BLaER1 treated with 17β-estradiol and CSF1 and Interleukin-3, amounts not matched to agents 10 nM and 100 nM (cell line): ENCODE data around the gene COMMD7.
"Not testable (repeated sequence)": the region's sequence is repeated elsewhere in the genome, so short reads cannot be mapped to it uniquely, and the experiment has no call there.

ENCODE experiments used
- H3K27ac ChIP-seq, 11 experiments: shearing (Covaris generic); formaldehyde crosslinking; 2 replicates each; pipeline ENCODE4 v1.8.1; 2022
- H3K27me3 ChIP-seq, 11 experiments: shearing (Covaris generic); formaldehyde crosslinking; 2 replicates each; pipeline ENCODE4 v1.8.1; 2022
- H3K36me3 ChIP-seq, 11 experiments: shearing (Covaris generic); formaldehyde crosslinking; 2 replicates each; pipeline ENCODE4 v1.8.1; 2022
- H3K4me1 ChIP-seq, 10 experiments: shearing (Covaris generic); formaldehyde crosslinking; 2 replicates each; pipeline ENCODE4 v1.8.1; 2022
- H3K4me2 ChIP-seq, 11 experiments: shearing (Covaris generic); formaldehyde crosslinking; 2 replicates each; pipeline ENCODE4 v1.8.1; 2022
- H3K4me3 ChIP-seq, 10 experiments: shearing (Covaris generic); formaldehyde crosslinking; 2 replicates each; pipeline ENCODE4 v1.8.1; 2022
- H3K9ac ChIP-seq, 11 experiments: shearing (Covaris generic); formaldehyde crosslinking; 2 replicates each; pipeline ENCODE4 v1.8.1; 2022
- H3K9me3 ChIP-seq, 11 experiments: shearing (Covaris generic); formaldehyde crosslinking; replicated peaks in 1 of 11; 2 replicates each; pipeline ENCODE4 v1.8.1; 2022
- H4K20me1 ChIP-seq, 11 experiments: shearing (Covaris generic); formaldehyde crosslinking; 2 replicates each; pipeline ENCODE4 v1.8.1; 2022
- Cebpa-rat ChIP-seq, 11 experiments: shearing (Covaris generic); IDR thresholded peaks; 2 replicates each; pipeline ENCODE4 v1.8.1; 2022

Gene COMMD7

DNA sequence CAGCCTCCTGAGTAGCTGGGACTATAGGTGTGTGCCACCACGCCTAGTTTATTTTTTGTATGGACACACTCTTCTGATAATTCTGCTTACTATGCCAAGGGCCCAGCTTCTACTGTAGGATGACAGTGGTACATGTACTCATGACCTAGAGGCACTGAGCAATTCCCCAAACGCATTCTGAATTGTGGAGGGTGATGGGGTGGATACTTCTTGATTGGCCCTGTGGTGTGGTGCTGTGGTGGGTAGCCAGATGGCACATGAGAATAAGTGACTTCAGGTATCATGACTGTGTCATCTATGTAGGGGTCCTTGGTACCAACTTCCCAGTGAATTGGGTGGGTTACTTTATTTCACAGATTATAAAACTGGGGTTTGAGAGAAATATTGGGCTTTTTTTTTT, 30.0 kb upstream of the COMMD7 start:
- H3K4me1 ChIP-seq: peaks cover 22 to 55% (median 37%) of the 10 kb centered on the region in 10 experiments
- no peak overlapping the region for H3K4me3 ChIP-seq
- no peaks in the 10 kb centered on the region for H3K36me3 ChIP-seq
- no peak overlapping the region for H3K4me2 ChIP-seq
- H3K9me3 ChIP-seq: no peaks in the 10 kb centered on the region
- TF ChIP-seq Cebpa-rat (IDR thresholded peaks at IDR 0.05): no peak
- no peaks in the 10 kb centered on the region for H3K27me3 ChIP-seq
- H3K27ac ChIP-seq: no peak overlapping the region
- no peak overlapping the region for H3K9ac ChIP-seq
- peaks cover 0 to 10% (median 0%) of the 10 kb centered on the region in 11 experiments; a peak in 3 of 22 replicates for H4K20me1 ChIP-seq

DNA sequence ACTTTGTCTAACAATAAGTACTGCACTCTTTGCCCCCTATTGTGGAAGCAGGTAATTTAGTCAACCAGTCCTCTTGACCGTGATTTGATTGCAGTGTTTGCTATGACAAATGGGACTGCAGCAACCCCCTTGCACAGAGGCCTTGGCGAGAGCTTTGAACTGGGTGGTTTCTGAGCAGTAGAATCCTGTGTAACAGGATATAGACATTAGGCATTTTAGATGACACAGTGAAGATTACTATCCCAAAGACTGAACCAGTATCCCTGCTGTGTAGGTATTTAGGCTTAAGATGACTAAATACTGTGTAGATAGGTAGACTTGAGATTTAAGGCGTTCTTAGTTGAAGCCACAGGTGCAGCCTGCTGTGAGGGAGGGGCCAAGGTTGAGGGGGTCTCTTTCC, 28.8 kb upstream of the COMMD7 start:
- H3K9me3 ChIP-seq: no peaks in the 10 kb centered on the region
- H3K4me3 ChIP-seq: no peak overlapping the region
- H3K9ac ChIP-seq: no peak overlapping the region
- no peaks in the 10 kb centered on the region for H3K27me3 ChIP-seq
- no peak for TF ChIP-seq Cebpa-rat (IDR thresholded peaks at IDR 0.05)
- H3K4me1 ChIP-seq: peaks cover 16 to 44% (median 29%) of the 10 kb centered on the region in 10 experiments
- H4K20me1 ChIP-seq: peaks cover 0 to 4% (median 0%) of the 10 kb centered on the region in 11 experiments; a peak in 3 of 22 replicates
- H3K27ac ChIP-seq: no peak overlapping the region
- no peaks in the 10 kb centered on the region for H3K36me3 ChIP-seq
- peak overlapping the region in 4 of 11 experiments; percentile 46 to 60 (median 56); a peak in 5 of 22 replicates for H3K4me2 ChIP-seq

DNA sequence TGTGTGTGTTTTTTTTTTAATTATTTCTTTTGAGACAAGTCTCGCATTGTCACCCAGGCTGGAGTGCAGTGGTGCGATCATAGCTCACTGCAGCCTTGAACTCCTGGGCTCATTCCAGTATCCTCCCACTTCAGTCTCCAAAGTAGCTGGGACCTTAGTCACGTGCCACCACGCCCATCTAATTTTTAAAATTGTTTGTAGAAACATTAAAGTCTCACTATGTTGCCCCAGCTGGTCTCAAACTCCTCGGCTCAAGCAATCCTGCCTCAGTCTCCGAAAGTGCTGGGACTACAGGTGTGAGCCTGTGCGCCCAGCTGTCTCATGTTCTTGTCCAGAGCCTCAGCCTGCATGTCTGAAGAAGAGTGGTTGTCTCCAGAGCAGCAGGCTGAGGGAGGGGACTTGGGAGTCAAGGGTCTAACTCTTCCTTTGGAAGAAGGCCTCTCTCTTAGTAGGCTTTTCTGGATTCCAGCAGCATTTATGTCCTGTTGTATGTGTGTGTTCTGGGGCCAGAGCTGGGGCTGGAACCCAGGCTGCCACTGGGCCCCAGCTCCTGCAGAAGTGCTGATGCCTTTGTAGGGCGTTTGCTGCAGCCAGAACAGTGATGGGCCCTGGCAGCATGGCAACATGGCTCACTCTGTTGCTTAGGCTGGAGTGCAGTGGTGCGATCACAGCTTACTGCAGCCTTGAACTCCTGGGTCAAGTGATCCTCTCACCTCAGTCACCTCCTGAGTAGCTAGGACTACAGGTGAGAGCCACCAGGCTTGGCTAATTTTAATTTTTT, 24.3 kb upstream of the COMMD7 start:
- peaks cover 29 to 51% (median 42%) of the 10 kb centered on the region in 10 experiments for H3K4me1 ChIP-seq
- TF ChIP-seq Cebpa-rat (IDR thresholded peaks at IDR 0.05): no peak
- H4K20me1 ChIP-seq: peaks cover 0 to 18% (median 11%) of the 10 kb centered on the region in 11 experiments; a peak in 9 of 22 replicates
- H3K4me2 ChIP-seq: no peak overlapping the region
- H3K4me3 ChIP-seq: no peak overlapping the region
- H3K27me3 ChIP-seq: peaks cover 24 to 29% (median 28%) of the 10 kb centered on the region in 11 experiments
- no peak overlapping the region for H3K9ac ChIP-seq
- no peak overlapping the region for H3K27ac ChIP-seq
- no peaks in the 10 kb centered on the region for H3K9me3 ChIP-seq
- H3K36me3 ChIP-seq: no peaks in the 10 kb centered on the region

DNA sequence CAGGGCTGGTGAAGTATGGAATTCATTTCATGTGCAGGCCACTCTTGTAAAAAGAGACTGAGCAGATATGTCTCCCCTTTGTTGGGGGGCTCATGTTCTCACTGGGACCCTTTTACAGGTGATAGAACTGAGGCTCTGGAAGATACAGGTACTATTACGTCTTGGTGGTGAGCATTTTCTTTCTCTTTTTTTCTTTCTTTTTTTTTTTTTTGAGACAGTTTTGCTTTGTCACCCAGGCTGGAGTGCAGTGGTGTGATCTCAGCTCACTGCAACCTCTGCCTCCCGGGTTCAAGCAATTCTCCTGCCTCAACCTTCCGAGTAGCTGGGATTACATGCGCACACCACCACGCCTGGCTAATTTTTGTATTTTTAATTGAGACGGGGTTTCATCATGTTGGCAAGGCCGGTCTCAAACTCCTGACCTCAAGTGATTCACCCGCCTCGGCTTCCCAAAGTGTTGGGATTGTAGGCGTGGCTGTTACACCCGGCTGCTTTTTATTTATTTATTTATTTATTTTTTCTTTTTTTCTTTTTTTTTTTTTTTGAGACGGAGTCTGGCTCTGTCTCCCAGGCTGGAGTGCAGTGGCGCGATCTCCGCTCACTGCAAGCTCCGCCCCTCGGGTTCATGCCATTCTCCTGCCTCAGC, 22.1 kb upstream of the COMMD7 start:
- Histone ChIP-seq H3K4me2 (peak overlapping the region in 9 of 11 experiments; percentile 0 to 100 (median 99); a peak in 12 of 22 replicates), H3K4me1 (peaks cover 18 to 42% (median 34%) of the 10 kb centered on the region in 10 experiments)
- not testable (repeated sequence) for H3K27ac ChIP-seq

DNA sequence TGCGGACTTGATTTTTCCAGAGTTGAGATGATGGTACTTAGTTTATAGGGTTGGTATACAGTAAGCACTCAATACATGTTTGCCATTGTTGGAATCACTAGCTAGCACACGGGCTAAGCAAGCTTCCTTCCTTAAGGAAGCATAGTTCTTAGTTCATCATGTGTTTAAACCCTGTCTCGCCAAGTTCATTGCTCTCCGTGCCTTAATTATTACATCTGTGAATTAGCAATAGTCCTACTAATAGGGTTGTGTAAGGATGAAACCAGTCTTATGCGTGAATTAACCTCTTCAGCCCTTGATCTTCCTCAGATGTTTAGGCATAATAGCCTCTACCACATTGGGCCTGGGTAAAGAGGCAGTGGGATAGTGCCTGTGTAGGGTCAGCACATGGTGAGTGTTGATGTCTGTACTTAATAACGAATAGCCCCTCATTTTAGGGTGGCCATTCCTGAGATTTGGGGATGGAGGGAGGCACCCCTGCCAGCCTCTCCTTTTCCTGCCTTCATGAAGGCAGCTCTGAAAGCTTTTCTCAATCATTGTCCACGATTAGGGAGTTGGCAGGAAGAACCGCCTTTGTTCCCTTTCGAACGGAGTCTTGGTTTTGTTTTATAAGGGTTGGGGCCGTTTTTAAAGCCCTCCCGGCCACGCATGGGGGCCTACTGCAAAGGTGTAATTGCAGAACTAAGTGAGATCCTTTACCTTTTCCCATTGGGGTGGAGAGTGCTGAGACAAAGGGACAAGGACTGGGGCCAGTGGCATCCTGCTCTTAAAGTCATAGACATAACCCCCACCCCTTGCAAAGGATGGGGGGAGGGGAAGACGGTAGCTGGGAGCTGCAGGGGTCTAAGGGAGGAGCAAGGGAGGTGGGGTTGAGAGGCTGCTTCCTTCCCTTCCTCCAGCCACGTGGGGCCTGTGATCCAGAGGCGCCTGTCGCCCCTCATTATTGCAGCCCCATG, 21.0 kb upstream of the COMMD7 start:
- no peak for TF ChIP-seq Cebpa-rat (IDR thresholded peaks at IDR 0.05)
- H3K4me3 ChIP-seq: peak overlapping the region in 8 of 10 experiments; percentile 77 to 93 (median 89); a peak in 14 of 20 replicates
- H3K27ac ChIP-seq: no peak overlapping the region
- no peaks in the 10 kb centered on the region for H3K9me3 ChIP-seq
- no peaks in the 10 kb centered on the region for H3K36me3 ChIP-seq
- H3K9ac ChIP-seq: peak overlapping the region in 5 of 11 experiments; percentile 4 to 85 (median 83); a peak in 4 of 22 replicates
- peaks cover 18 to 40% (median 34%) of the 10 kb centered on the region in 10 experiments for H3K4me1 ChIP-seq
- H4K20me1 ChIP-seq: peaks cover 0 to 18% (median 10%) of the 10 kb centered on the region in 11 experiments; a peak in 9 of 22 replicates
- H3K27me3 ChIP-seq: peaks cover 24 to 32% (median 31%) of the 10 kb centered on the region in 11 experiments
- peak overlapping the region; percentile 88 to 100 (median 99) for H3K4me2 ChIP-seq

More for the DNA sequence above, 22.1 kb upstream of the COMMD7 start:
- H3K4me3 ChIP-seq, H3K36me3 ChIP-seq, H3K9ac ChIP-seq, H3K9me3 ChIP-seq: not testable (repeated sequence)
- H3K27me3 ChIP-seq: peaks cover 24 to 32% (median 31%) of the 10 kb centered on the region in 11 experiments
- H4K20me1 ChIP-seq: peaks cover 0 to 18% (median 10%) of the 10 kb centered on the region in 11 experiments; a peak in 9 of 22 replicates

DNA sequence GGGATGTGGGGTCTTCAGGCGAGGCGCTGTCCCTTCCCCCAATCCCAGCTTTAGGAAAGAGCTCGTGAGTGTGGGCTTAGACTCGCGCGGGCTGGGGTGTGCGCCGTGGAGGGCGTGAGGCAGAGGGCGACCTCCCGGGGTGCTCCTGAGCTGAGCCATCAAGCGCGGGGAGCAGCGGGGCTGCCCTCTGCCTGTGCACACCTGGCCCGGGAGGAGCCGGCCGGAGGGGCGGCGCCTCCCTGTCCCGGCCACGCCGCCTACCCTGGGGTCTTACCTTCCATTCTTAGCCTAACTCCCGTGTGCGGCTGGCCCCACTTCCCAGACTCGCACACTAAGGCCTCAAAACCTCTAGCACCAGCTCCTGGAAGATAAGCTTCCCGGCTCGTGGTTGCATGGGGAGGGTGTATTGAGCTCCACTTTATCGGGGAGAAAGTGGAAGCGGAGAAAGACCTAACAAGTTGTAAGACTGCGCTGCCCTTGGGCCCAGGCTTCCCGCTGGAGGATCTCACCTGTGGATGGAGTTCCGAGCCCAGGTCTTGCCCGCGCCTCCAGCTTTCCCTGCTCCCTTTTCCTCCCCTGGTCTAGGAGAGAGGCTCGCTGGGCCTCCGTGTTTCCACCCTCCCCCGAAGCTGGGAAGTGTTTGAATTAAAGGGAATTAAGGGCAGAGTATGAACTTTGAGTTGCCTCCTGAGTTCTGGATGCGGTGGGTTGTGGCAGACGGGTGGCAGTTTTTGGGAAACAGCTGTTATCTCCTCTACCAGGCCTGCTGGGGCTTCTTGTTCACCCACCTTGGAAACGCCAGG, 20.1 kb upstream of the COMMD7 start:
- Histone ChIP-seq H4K20me1 (peaks cover 0 to 18% (median 10%) of the 10 kb centered on the region in 11 experiments; a peak in 9 of 22 replicates), H3K4me3 (peak overlapping the region; percentile 77 to 95 (median 89))

DNA sequence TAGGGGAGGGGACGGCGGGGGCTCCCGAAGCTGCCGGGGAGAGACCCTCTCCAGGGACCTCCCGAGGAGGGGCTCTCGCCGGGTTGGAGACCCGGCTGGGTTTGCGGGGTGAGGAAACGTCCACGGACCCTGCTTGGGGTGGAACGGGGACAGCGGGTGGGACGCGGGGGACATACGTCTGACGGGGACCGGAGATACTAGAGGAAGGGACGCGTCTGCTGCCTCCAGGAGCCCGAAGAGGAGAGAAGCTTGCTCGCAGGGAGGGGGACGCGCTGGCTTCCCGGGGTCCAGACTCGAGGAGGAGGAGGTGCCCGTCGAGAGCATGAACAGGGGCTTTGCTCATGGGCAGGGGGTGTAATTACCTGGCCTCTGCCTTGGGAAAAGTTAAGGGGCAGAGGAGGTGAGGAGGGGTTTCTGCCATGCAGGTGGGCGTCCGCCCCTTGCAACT, 19.5 kb upstream of the COMMD7 start:
- Histone ChIP-seq H3K4me1 (peaks cover 18 to 40% (median 34%) of the 10 kb centered on the region in 10 experiments), H3K27ac (peak overlapping the region; percentile 9 to 80 (median 70); a peak in 20 of 22 replicates), H3K27me3 (peaks cover 24 to 32% (median 31%) of the 10 kb centered on the region in 11 experiments), H3K9ac (peak overlapping the region; percentile 70 to 87 (median 84)), H3K9me3 (no peaks in the 10 kb centered on the region), H4K20me1 (peaks cover 0 to 18% (median 10%) of the 10 kb centered on the region in 11 experiments; a peak in 9 of 22 replicates), H3K4me2 (peak overlapping the region; percentile 88 to 100 (median 99)), H3K4me3 (peak overlapping the region; percentile 77 to 95 (median 89)), H3K36me3 (no peaks in the 10 kb centered on the region)
- no peak for TF ChIP-seq Cebpa-rat (IDR thresholded peaks at IDR 0.05)

More for the DNA sequence above, 20.1 kb upstream of the COMMD7 start:
- Histone ChIP-seq H3K9ac (peak overlapping the region; percentile 70 to 87 (median 84)), H3K9me3 (no peaks in the 10 kb centered on the region), H3K27ac (peak overlapping the region in 6 of 11 experiments; percentile 9 to 80 (median 70); a peak in 7 of 22 replicates), H3K27me3 (peaks cover 24 to 32% (median 31%) of the 10 kb centered on the region in 11 experiments), H3K4me1 (peaks cover 18 to 40% (median 34%) of the 10 kb centered on the region in 10 experiments), H3K4me2 (peak overlapping the region; percentile 88 to 100 (median 99)), H3K36me3 (no peaks in the 10 kb centered on the region)
- TF ChIP-seq Cebpa-rat (IDR thresholded peaks at IDR 0.05): no peak
